HG03575 (cell line): ENCODE data around the gene GABRB2.
"Not testable (repeated sequence)": the region's sequence is repeated elsewhere in the genome, so short reads cannot be mapped to it uniquely, and the experiment has no call there.

Experiments used
- ATAC-seq: cut with Tn5 transposase; IDR thresholded peaks from one replicate; pipeline ENCODE4 v1.9.1; 2021; ENCODE audit not compliant: unreplicated experiment, insufficient number of reproducible peaks, low FRiP score; ENCODE audit errors: extremely low read depth

The GABRB2 gene

GRCh38 chr5:161274951-161275350 is 271.6 kb downstream of the GABRB2 start:
- ATAC-seq, result no peak

- ATAC-seq, result no peak
Observed at GRCh38 chr5:161273410-161273809, 273.1 kb downstream of the GABRB2 start.

- no peak for ATAC-seq
Observed at GRCh38 chr5:161271816-161272215, 274.7 kb downstream of the GABRB2 start.

GRCh38 chr5:161269125-161269524 is 277.4 kb downstream of the GABRB2 start:
- no peak for ATAC-seq

GRCh38 chr5:161266954-161267353 is 279.6 kb downstream of the GABRB2 start:
- ATAC-seq, result no peak

- ATAC-seq, result no peak
Observed at GRCh38 chr5:161265006-161265405, 281.5 kb downstream of the GABRB2 start.

GRCh38 chr5:161263191-161263590 is 283.3 kb downstream of the GABRB2 start:
- no peak for ATAC-seq

- no peak for ATAC-seq
Observed at GRCh38 chr5:161261668-161262323, 284.7 kb downstream of the GABRB2 start.

- no peak for ATAC-seq
Observed at GRCh38 chr5:161258438-161258837, 288.1 kb downstream of the GABRB2 start.

GRCh38 chr5:161256957-161257356 is 289.6 kb downstream of the GABRB2 start:
- ATAC-seq, result no peak

GRCh38 chr5:161252955-161253354 is 293.6 kb downstream of the GABRB2 start:
- ATAC-seq, result not testable (repeated sequence)

- no peak for ATAC-seq
Observed at GRCh38 chr5:161246749-161247148, 299.8 kb downstream of the GABRB2 start.

- ATAC-seq, result not testable (repeated sequence)
Observed at GRCh38 chr5:161245846-161246245, 300.7 kb downstream of the GABRB2 start.
